Ovary (tissue), 9 donors: Measurements from ENCODE around the gene TCF4. TPM values are rescaled to one million over a fixed set of nuclear protein-coding genes. Genes with fewer than 3 reads are reported as not detected.

Experiments
- DNase-seq, 5 donors: peaks; one replicate each; pipeline ENCODE4 v3.0.0-alpha.2; 2019 to 2020
- H3K27ac ChIP-seq, 2 donors: fragments of 200-600 bp; one replicate each; pipeline versions ENCODE4 v1.5.1 to v1.8.0; 2019 to 2022
- H3K27me3 ChIP-seq: fragments of 200-600 bp; one replicate; pipeline ENCODE4 v1.8.0; 2022
- H3K36me3 ChIP-seq: fragments of 200-600 bp; sonication (generic); one replicate; pipeline ENCODE4 v1.5.1; 2019
- H3K4me1 ChIP-seq: one replicate; pipeline ENCODE4 v1.8.1; 2013; ENCODE audit warnings: mild to moderate bottlenecking, moderate library complexity; ENCODE audit not compliant: insufficient read depth
- H3K4me3 ChIP-seq: fragments of 200-600 bp; sonication (generic); one replicate; pipeline ENCODE4 v1.5.1; 2017
- H3K9me3 ChIP-seq, 2 donors: fragments of 200-600 bp in 1 of 2; sonication (generic) in 1 of 2; one replicate each; pipeline versions ENCODE4 v1.5.1 to v1.8.1; 2013 to 2019; ENCODE audit warnings: mild to moderate bottlenecking in 1 of 2, moderate library complexity in 1 of 2
- EP300 ChIP-seq: sonication (generic); formaldehyde crosslinking; IDR thresholded peaks from one replicate; pipeline ENCODE4 v1.6.1; 2017; ENCODE audit warnings: antibody characterized with exemption
- POLR2A ChIP-seq: fragments of 450-650 bp; IDR thresholded peaks from one replicate; pipeline ENCODE4 v1.6.1; 2017; ENCODE audit warnings: antibody characterized with exemption, mild to moderate bottlenecking, moderate library complexity
- WGBS, 3 donors: extraction: QIAGEN DNeasy Blood & Tissue Kit in 1 of 3; methylation state at CpG; one replicate each; pipeline versions ENCODE4 v1.1.5 to v1.1.7; 2013 to 2017; 5-methylcytosine and 5-hydroxymethylcytosine counted together
- intact Hi-C, 4 donors: fragments of 100-400 bp; cut with DNase I; formaldehyde crosslinking; loops; one replicate each; pipeline versions ENCODE4 v1.11.0 to v1.15.1; 2022 to 2023
- polyA plus RNA-seq, 2 donors: library from polyadenylated mRNA; stranded (reverse); fragments of 200-250 nt in 1 of 2; fragments of 350-450 nt in 1 of 2; fragmentation: Illumina TruSeq in 1 of 2; extraction: RNeasy Lipid Tissue Mini Kit (QIAGEN cat#74804) in 1 of 2; gene quantifications; one replicate each; pipeline ENCODE4 v1.2.3, GENCODE V29; 2013 to 2014
- total RNA-seq, 7 donors: library from RNA; depleted of rRNA in 2 of 7; stranded (reverse); fragments of >200 nt in 2 of 7; fragmentation: NEBNext Ultra II Directional in 3 of 7; extraction: Animal tissue kit (Norgen Biotek cat#: 25700) in 3 of 7; gene quantifications; one replicate each; pipeline versions ENCODE4 v1.1.0 to v1.2.4, GENCODE V29; 2016 to 2023
- TF ChIP-seq, protein P1 (sequence below), 3 donors: fragments of 450-650 bp in 2 of 3; fragments of 200-600 bp in 1 of 3; IDR thresholded peaks; one replicate each; pipeline versions ENCODE4 v1.5.1 to v1.8.0; 2016 to 2022; ENCODE audit warnings: antibody characterized with exemption in 3 of 3, mild to moderate bottlenecking in 1 of 3
- donor health status: DM: no; HTN: no; CAD: no; lungs with moderate emphysema.
- donor health status: DM: no; HTN: no; CAD: no.
- donor health status: Bipolar disorder and iron deficiency.
- donor health status: DM: yes; HTN: yes; CAD: no.
- donor health status: DM: no; HTN: no; CAD: no.
- donor health status: DM: yes; HTN: yes; CAD: no.

TCF4 gene
- total and polyA plus RNA-seq, 9 donors: 36.5 to 131 (median 112) TPM

DNA sequence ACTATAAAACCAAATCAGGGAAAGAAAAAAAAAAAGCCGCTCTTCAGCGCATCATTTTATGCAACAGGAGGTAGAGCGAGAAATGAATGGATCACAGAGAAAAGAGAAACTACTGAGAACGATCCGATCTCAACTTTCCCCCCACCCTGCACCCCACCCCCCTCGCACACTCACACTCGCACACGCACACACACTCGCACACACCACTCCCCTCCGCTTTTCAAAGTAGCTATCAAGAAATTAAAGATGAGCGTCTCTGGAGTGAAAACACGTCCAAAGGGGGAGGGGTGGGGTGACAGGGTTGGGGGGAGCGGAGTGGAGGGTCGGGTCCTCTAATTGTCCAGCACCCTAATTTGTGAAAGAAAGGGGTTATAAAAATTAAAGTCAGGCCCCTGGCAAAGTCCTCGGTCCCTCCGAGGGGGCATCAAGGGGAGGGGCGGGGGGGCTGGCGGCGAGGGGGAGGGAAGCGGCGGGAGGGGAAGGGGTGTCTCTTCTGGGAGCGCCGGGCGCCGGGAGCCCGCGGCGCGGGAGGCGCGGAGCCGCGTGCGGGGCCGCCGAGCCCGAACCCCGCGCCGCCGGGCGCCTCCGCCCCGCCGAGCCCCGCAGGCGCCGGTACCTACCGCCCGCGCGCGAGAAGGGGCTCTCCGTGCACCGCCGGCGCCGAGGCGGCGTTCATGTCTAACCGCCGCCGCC, 428 bp downstream of the TCF4 start:
- peak; percentile 30 to 52 (median 40) for DNase-seq
- no peaks in the 10 kb centered on the region for H3K36me3 ChIP-seq
- no peaks in the 10 kb centered on the region for H3K27me3 ChIP-seq
- TF ChIP-seq EP300: no peak
- TF ChIP-seq, protein P1, sequence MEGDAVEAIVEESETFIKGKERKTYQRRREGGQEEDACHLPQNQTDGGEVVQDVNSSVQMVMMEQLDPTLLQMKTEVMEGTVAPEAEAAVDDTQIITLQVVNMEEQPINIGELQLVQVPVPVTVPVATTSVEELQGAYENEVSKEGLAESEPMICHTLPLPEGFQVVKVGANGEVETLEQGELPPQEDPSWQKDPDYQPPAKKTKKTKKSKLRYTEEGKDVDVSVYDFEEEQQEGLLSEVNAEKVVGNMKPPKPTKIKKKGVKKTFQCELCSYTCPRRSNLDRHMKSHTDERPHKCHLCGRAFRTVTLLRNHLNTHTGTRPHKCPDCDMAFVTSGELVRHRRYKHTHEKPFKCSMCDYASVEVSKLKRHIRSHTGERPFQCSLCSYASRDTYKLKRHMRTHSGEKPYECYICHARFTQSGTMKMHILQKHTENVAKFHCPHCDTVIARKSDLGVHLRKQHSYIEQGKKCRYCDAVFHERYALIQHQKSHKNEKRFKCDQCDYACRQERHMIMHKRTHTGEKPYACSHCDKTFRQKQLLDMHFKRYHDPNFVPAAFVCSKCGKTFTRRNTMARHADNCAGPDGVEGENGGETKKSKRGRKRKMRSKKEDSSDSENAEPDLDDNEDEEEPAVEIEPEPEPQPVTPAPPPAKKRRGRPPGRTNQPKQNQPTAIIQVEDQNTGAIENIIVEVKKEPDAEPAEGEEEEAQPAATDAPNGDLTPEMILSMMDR (IDR thresholded peaks at IDR 0.05): no peak
- no peak for TF ChIP-seq POLR2A
- H3K27ac ChIP-seq: peak overlapping the region; percentile 76 to 79
- no peaks in the 10 kb centered on the region for H3K4me1 ChIP-seq
- no peaks in the 10 kb centered on the region for H3K9me3 ChIP-seq
- intact Hi-C loops: loop anchor here (2.0 to 10.0 kb wide), 5 partner anchors 163 to 343 kb away; no protein-coding TSS in a partner anchor
- 0 to 1% (median 1%) methylated on average over 17 to 55 of the region's 63 CpGs for WGBS, 3 donors
- H3K4me3 ChIP-seq: peak overlapping the region; percentile 42

DNA sequence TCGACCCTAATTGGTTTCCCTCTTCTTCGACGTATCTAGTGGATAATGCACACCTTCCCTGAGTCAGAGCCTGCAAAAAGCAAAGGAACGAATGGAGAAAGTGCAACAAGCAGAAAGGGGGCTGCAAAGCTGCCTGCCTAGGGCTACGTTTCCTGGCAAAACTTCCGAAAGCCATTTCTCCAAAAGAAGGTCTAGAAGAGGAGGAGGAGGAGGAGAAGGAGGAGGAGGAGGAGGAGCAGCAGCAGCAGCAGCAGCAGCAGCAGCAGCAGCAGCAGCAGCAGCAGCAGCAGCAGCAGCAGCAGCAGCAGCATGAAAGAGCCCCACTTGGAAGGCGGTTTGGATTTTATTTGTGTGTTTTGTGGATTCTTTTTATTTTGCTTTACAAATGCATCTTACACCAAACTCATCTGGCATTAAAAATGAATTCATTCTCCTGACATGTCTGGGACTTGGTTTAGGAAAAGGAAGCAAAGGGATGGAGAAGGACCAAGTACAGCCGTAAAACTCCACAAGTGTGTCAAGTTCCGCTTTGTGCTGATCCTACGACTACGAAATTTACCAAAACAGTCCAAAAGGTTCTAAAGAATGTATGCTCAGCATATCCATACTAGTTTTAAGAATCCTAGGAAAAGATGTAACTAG, 2.0 kb downstream of the TCF4 start:
- Histone ChIP-seq H3K9me3 (no peaks in the 10 kb centered on the region), H3K4me1 (no peaks in the 10 kb centered on the region), H3K36me3 (no peaks in the 10 kb centered on the region), H3K27ac (no peak overlapping the region), H3K27me3 (no peaks in the 10 kb centered on the region), H3K4me3 (peak overlapping the region; percentile 42)
- intact Hi-C loops: loop anchor here (10.0 kb wide), 4 partner anchors 161 to 341 kb away; no protein-coding TSS in a partner anchor
- peak in 3 of 5 donors; percentile 17 to 22 (median 22) for DNase-seq
- 4 to 9% (median 5%) methylated on average over 11 of the region's 11 CpGs for WGBS, 3 donors
- TF ChIP-seq EP300: no peak
- TF ChIP-seq POLR2A: no peak
- TF ChIP-seq, protein P1 (IDR thresholded peaks at IDR 0.05): no peak

DNA sequence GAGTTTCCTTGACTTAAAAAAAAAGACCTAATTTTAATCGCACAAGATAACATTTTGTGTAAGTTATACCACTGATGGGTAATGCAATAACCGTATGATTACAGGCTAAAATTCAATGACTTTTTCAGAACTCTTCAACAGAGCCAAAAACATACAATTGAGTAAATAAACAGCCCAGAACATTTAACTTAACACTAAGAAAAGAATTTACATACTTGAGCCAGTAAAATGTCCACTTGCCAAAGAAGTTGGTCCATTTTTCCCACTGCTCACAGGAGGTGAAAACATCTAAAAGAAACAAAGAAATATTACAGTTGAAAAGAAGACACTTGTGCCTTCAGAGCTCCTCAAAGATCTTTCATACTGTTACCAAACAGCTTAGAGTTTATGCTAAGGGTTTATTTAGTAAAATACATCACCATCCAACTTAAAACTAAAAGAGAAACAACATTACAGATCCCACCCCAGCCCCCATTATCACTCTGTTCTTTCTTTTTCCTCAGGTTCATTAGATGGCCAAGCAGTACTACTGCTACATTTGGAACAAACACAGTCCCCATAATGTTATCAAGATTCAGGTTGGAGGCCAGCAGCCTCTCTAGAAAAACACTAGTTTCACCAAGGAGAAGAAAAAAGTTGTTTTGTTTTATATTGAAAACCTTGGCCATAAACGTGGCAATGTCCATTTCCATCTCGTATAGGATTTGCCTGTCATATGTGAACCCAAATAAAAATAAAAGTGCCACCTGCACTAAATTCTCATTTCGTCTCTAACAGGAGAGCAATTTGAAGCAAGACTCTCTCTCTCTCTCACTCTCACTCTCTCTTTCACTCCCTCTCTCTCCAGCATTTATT, 2.7 kb downstream of the TCF4 start:
- H3K4me3 ChIP-seq: peak overlapping the region; percentile 42
- intact Hi-C loops: loop anchor here (10.0 kb wide), 4 partner anchors 160 to 340 kb away; no protein-coding TSS in a partner anchor
- no peaks in the 10 kb centered on the region for H3K27me3 ChIP-seq
- H3K4me1 ChIP-seq: no peaks in the 10 kb centered on the region
- no peak for TF ChIP-seq POLR2A
- TF ChIP-seq EP300: no peak
- TF ChIP-seq, protein P1 (IDR thresholded peaks at IDR 0.05): no peak
- WGBS, 3 donors: 13 to 22% (median 15%) methylated on average over 5 of the region's 5 CpGs
- no peaks in the 10 kb centered on the region for H3K9me3 ChIP-seq
- no peak for DNase-seq
- H3K27ac ChIP-seq: no peak overlapping the region
- no peaks in the 10 kb centered on the region for H3K36me3 ChIP-seq

DNA sequence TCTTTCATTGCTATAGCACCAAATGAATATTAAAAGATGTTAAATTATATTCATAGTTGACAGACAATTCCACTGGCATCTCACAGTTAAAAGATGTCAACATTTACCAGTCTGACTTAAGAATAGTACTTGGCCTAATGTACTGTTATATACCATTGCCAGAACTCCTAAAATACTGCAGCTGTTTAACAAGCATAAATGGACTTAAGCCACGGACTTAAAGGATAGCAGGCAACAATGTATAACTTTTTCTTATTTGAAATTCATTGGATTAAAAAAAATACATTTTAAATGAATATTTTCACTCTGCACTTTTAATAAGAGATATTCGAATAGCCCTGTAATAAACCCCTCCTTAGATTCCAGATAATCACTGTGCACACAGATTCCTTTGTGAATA, 3.8 kb downstream of the TCF4 start:
- Histone ChIP-seq H3K27me3 (no peaks in the 10 kb centered on the region), H3K27ac (no peak overlapping the region), H3K4me3 (no peak overlapping the region), H3K9me3 (no peaks in the 10 kb centered on the region), H3K36me3 (no peaks in the 10 kb centered on the region), H3K4me1 (no peaks in the 10 kb centered on the region)
- no peak for DNase-seq
- WGBS, 3 donors: 60 to 71% (median 65%) methylated on average over 2 of the region's 2 CpGs
- TF ChIP-seq POLR2A: no peak
- no peak for TF ChIP-seq EP300
- TF ChIP-seq, protein P1 (IDR thresholded peaks at IDR 0.05): no peak
- intact Hi-C loops: loop anchor here (10.0 kb wide), 4 partner anchors 159 to 339 kb away; no protein-coding TSS in a partner anchor
